ENCODE data around the gene TMEM121.
"Not testable (repeated sequence)": the region's sequence is repeated elsewhere in the genome, so short reads cannot be mapped to it uniquely, and the experiment has no call there.

The TMEM121 gene

DNA sequence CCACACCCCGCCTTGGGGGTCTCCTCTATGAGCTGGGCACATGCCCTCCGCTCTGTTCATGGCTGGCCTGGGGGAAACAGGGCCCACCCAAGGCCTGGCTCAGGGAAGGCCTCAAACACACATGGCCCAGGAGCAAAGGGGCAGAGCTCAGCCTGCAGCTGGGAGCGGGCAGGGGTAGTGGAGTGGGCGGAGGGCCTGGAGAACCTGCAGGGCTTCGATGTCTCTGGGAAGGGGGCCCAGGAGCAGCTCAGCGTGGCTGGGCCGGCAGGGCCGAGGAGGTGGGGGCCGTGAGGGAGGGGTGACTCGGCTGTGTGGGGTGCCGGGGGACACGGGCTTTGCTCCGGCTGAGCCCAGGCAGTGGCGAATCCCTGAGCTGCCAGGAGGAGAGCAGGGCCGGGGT lies 47.5 kb downstream of the TMEM121 start:
- DNase-seq = not testable (repeated sequence)

GRCh38 chr14:105574411-105574810 lies 48.0 kb downstream of the TMEM121 start:
- not testable (repeated sequence) for DNase-seq

GRCh38 chr14:105575016-105575700 lies 48.8 kb downstream of the TMEM121 start:
- DNase-seq = not testable (repeated sequence)

DNA sequence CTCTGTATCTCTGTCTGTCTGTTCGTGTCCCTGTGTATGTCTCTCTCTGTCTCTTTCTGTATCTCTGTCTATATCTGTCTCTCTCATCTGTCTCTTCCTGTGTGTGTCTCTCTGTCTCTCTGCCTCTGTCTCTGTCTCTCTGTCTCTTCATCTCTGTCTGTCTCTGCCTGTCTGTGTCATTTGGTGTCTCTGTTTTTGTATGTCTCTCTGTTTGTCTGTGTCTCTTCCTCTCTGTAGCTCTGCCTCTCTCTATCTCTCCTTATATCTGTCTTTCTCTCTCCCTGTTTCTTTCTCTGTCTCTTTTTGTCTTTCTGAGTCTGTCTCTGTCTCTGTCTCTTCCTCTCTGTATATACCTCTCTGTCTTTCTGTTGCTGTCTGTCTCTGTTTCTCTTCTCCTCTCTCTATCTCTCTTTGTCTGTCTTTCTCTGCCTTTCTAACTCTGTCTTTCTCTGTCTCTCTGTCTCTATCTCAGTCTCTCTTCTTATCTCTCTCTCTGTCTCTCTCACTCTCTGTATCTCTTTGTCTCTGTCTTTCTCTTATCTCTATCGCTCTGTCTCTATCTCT lies 50.2 kb downstream of the TMEM121 start:
- DNase-seq = no peak

- no peak for DNase-seq
These were observed 51.0 kb downstream of the TMEM121 start for GRCh38 chr14:105577314-105577861.

- no peak for DNase-seq
These were observed 51.7 kb downstream of the TMEM121 start for GRCh38 chr14:105578070-105578469.

DNA sequence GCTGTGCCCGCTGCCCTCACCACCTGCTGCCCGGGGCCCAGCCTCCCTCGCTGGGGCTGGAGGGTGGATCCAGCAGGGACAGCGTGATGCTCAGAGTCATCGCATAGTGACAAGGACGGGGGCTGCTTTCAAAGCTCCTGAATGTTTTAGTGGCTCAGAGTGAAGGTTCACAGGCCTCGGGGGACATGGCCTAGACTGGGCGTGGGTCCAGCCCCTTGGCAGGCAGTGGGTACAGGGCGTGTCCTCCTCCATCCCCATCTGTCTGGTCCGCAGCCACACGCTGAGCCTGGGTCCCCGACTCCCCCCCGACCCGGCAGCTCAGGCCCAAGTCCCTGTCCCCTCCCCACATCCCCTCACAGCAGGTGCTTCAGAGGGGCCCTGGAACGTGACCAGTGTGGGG lies 52.8 kb downstream of the TMEM121 start:
- DNase-seq = not testable (repeated sequence)

Data from COR-L47 (cell line).